HG03108 (cell line): ENCODE data around the gene PITX3.
"Not testable (repeated sequence)": the region's sequence is repeated elsewhere in the genome, so short reads cannot be mapped to it uniquely, and the experiment has no call there.

Experiments used
- ATAC-seq: cut with Tn5 transposase; IDR thresholded peaks from one replicate; pipeline ENCODE4 v1.9.1; 2021; ENCODE audit warnings: moderate library complexity; ENCODE audit not compliant: unreplicated experiment

Gene PITX3

DNA sequence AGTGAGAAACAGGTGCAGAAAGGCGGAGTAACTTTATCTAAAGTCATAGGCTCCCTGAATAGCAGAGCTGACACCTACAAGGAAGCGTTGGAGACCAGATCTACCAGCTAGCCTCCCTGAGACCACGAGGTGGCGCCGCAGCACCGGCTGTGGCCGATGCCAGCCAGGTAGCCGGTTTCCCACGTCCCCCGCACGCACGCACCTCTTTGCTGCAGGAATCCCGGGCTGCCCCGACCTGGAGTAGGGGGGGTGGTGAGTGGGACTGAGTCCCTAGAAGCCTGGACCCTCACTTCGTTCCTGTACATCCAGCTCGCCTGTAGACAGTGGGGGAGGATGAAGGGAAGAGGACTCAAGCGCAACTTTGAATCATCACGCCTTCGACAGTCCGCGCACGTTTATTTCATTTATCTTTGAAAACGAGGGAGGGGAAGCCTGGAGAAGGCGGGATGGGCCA, 11.5 kb downstream of the PITX3 start:
- no peak for ATAC-seq

DNA sequence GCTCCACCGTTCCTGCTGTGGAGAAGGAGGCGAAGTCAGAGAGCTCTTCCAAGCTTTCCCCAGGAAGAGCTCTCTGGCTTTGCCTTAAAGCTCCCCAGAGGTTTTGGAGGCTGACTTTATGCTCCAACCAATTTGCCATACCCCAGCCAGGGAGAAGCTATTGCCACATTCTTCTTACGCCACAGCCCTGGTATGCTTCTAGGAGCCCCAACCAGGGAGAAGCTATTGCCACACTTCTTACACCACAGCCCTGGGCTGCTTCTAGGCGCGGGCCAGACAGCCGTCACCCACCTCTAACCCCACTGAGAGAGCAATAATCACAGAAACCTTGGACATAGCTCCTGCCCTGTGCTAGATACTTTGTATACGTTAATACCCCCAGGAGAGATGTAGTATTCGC, 14.3 kb downstream of the PITX3 start:
- no peak for ATAC-seq

DNA sequence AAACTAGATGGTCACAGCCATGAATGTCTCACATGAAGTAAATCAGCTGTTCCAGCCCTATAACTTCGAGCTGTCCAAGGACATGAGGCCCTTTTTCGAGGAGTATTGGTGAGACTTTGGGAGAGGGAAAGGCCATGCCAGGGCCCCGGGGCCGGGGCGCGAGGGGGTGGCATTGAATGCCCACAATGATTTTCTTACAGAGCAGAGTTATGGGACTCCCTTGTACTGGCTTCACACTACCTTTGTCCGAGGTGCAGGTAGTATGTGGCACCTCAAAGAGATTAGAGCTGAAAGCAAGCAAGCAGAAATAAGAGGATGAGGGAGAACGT, 14.8 kb downstream of the PITX3 start:
- ATAC-seq: no peak

DNA sequence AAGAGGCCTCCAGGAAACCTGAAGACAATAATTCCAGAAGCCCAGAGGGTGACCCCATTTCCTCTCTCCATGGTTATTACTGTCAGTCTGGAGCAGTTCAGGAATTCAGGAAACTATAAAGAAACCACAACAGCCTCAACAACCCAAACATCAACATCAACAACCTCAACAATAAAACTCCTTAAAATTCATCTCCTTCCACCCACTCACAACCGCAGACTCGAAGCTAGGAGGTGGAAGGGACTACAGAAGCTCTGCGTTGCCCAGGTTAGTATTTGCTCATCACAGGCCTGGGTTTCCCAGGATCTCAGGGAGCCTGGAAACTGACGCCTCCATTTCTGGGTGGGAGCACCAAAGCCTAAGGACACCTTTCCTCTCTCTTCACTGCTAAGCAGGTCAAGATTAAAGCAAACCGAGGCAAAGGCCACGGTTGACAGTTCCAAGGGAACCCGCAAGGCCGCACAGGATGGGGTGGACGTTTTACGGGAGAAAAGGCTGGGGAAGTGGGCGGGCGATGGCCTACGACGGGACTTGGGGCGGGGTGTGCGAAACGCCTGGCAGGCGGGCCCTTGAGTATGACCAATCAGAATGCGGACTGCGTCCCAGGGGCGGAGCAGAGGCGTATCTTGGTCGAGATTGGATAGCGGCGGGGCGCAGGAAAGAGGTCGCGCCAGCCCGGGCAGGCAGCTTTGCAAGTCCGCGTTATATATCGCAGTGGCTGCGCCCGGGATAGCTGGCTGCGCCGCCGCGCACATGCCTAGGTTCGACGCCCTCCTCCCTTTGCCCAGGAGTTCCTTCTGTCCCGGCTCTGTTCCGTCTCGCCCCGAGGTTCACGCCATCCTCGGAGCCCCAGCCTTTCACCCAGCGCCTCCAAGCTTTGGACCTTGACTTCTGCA, 15.4 kb downstream of the PITX3 start, which contains the start of gene ELOVL3:
ELOVL3 (plus strand) TSS at position 654 of the 896 bp plus-strand sequence. CDS start 250 bp downstream, outside the sequence.
- peak; percentile 86 for ATAC-seq

DNA sequence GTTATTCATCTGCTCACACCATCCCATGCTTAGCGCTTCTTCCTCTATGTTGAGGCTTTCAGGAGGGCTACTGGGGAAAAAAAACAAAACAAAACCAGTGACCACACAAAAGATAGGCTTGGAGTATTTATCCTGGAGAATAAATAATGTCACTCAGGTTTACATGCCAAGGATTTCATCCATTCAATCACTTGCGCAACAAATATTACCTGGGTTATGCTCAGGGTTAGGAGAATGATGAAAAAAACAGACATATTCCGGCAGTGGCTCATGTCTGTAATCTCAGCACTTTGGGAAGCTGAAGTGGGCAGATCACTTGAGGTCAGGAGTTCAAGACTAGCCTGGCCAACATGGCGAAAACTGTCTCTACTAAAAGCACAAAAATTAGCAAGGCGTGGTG, 18.5 kb downstream of the PITX3 start:
- no peak for ATAC-seq

DNA sequence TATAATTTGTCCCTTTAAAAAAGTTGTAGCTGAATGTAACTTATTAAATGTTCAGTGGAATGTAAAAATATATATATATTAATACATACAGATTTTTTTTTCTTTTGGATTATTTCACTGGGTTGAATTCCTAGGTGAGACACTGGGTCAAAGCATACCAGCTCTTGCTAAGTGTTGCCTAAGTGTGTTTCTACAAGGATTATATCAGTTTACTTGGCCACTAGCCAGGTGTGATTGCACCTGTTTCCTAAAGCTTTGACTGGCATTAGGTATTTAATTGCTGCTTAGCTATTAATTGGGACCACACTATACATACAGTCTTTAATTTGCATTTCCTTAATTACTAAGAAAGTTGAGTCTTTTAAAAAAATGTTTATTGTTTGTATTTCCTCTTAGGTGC, 20.7 kb downstream of the PITX3 start:
- no peak for ATAC-seq

DNA sequence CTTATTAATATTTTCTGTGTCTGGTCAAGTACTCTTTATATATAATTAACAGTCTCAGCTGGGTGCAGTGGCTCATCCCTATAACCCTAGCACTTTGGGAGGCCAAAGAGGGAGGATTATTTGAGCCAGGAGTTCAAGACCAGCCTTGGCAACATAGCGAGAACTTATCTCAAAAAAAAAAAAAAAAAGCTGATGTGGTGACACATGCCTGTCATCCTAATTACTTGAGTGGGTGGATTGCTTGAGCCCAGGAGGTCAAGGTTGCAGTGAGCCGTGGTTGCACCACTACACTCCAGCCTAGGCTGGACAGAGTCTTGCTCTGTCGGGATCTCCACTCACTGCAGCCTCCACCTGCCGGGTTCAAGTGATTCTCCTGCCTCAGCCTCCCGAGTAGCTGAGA, 21.9 kb downstream of the PITX3 start:
- ATAC-seq: no peak

DNA sequence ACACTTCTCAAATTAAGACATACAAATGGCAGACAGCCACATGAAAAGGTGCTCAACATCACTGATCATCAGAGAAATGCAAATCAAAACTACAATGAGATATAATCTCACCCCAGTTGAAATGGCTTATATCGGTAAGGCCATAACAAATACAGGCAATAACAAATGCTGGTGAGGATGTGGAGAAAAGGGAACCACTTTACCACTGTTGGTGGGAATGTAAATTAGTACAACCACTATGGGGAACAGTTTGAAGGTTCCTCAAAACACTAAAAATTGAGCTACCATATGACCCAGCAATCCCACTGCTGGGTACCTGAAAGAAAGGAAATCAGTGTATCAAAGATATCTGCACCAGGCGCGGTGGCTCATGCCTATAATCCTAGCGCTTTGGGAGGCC, 27.7 kb downstream of the PITX3 start:
- not testable (repeated sequence) for ATAC-seq

DNA sequence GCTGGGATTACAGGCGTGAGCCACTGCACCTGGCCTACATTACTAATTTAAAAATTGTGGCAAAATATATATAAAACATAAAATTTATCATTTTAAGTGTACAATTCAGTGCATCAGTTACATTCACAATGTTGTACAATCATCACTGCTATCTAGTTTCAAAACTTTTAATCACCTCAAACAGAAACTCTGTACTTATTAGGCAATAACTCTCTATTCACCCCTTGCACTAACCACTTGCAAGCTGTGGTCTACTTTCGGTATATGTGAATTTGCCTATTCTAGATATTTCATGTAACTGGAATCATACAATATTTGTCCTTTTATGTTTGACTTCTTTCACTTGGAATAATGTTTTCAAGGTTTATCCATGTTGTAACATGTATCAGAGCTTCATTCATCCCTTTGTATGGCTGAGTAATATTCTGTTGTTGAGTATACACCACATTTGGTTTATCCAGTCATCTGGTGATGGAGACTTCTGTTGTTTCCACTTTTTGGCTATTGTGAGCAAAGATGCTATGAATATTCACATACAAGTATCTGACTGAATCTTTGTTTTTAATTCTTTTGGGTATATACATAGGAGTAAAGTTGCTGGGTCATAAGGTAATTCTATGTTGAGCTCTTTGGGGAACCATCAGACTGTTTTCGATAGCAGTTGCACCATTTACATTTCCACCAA, 29.6 kb downstream of the PITX3 start:
- ATAC-seq: no peak

DNA sequence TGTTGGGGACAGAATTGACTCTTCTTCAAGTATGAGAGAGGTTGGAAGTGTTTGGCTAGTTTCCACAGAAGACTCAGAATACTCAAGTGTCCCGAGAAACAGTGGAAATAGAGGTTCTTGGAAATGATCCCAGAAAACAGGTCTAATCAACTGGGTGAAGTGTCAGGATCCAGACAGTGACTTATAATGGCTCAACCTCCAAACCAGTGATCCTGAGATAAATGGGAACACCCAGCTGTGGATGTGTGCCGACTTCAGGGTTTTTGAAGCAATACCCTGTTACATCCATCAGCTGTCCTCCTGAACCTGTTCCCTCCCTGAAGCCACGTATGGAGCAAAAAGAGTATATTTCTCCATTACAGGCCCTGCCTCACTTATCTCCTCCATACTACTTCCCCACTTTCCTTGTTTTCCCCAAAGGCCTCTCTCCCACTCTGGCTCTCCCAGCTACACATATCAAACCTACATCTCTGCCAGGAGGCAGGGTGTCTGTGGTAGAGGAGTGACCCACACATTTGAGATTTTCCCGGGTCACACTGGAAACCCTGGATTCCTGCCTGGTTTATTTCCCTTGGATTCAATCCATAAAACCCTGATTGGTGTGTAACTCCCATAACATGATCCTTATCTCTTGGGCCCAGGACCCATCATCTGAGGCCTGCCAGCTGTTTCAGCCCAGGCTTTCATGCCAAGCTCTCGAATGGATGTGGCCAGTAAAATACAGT, 32.8 kb downstream of the PITX3 start:
- ATAC-seq: no peak

DNA sequence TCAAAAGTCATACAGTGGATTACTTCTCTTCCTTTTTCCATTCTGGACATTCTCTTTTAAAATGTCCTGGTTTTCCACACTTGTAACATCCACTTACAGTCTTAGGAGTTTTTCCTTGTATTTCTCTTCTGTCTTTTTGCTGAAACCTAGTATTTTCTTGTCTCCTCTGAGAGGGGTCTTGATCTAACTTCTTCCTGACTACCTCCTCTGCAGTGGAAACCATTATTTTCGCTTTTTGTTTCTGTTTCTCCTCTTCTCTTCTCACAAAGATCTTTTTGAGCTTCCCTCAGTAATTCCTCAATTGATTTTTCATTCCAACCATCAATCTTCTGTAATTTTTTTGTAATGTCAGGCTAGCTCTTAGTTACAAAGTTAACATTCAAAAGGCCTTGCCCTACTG, 38.9 kb downstream of the PITX3 start:
- ATAC-seq: no peak

DNA sequence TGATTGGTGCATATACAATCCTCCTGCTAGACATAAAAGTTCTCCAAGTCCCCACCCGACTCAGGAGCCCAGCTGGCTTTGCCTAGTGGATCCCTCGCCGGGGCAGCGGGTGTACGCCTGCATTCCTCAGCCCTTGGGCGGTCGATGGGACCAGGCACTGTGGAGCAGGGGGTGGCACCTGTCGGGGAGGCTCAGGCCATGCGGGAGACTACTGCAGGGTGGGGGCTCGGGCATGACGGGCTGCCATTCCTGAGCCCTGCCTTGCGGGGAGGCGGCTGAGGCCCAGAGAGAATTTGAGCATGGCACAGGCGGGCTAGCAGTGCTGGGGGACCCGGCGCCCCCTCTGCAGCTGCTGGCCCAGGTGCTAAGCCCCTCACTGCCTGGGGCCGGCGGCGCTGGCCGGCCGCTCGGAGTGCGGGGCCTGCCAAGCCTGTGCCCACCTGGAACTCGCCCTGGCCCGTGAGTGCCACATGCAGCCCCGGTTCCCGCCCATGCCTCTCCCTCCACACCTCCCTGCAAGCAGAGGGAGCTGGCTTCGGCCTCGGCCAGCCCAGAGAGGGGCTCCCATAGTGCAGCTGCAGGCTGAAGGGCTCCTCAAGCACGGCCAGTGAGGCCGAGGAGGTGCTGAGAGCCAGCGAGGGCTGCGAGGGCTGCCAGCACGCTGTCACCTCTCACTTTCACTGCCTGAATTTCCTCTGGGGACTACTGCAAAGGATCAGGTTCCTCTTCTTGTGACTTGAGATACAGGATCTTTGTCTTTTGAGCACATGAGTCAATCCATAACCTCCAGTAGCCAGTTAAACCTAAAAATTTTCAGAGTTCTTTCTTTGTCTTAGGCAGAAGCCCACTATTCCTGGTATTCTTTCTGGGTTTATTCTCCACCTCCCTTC, 40.3 kb downstream of the PITX3 start:
- ATAC-seq: no peak

DNA sequence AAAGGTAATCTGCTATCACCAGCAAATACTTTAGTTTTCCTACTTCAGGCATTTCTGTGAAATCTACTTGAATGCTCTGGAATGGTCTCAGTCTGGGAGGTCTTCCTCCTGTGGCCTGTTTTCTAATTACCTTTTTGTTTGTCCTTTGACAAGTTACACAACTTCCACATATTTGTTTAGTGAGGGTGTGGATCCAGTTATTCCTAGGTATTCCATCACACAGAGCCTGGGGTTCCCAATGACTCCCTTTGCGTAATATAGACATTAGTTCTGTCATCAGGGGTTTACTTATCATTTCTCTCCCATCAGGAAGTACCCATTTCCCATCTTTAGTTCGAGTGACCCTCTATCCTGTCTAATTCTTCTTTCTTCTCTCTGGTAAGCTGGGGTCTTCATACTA, 43.3 kb downstream of the PITX3 start:
- ATAC-seq: no peak

DNA sequence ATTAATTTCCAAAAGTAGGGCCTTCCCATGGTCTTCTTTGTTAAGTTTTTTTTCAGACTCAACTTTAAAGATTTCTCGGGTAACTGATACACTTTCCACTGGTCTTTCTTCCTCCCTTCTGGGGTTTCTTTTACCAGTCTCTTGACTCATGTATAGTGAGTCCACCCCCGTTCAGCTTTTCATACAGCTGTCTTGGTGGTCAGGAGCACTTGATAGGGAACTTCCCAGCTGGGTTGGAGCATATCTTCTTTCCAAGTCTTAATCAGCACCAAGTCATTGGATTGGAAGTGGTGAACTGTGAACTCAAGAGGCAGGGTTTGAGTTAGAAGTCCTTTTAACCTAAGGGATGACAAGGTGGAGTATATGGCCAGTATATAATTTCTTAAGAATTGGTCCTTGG, 44.4 kb downstream of the PITX3 start:
- ATAC-seq: no peak

DNA sequence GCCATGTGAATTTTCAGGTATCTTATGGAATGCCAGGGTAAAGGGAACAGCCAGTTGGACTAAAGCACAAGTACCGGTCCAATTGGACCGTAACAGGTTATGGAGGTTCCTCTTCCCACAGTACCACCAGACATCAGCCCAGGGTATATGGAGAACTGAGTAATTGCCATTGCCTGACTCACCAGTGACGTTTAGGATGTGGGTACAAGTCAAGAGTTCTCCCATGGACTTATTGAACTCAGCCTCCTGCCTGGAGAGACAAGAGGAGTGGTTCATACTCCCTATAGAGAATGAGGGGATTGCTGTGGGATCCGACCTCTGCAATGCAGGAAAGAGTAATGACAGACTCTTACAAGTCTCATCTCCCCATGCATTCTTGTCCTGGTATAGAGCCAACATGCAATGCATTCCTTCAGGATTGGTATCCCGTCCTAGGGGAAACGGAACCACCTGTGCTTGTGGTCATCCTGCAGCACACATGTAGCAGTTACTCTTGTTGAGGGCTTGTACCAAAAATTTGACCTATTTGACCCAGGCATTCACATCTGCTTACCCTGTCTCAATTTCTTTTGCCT, 45.9 kb downstream of the PITX3 start:
- no peak for ATAC-seq

DNA sequence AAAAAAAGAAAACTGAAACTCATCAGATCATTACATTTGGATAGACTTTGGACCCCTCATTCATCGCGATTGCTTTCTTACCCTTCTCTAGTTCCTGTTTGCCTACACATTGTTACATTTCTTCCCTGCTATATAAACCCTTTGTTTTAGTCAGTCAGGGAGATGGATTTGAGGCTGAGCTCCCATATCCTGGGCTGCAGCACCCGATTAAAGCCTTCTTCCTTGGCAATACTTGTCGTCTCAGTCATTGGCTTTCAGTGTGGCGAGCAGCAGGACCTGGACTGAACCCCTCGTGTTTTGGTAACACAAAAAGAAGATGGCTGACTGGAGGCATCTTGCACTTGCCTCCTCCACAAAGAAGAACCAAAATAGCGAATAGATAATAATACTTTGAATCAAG, 49.4 kb downstream of the PITX3 start:
- ATAC-seq: no peak

DNA sequence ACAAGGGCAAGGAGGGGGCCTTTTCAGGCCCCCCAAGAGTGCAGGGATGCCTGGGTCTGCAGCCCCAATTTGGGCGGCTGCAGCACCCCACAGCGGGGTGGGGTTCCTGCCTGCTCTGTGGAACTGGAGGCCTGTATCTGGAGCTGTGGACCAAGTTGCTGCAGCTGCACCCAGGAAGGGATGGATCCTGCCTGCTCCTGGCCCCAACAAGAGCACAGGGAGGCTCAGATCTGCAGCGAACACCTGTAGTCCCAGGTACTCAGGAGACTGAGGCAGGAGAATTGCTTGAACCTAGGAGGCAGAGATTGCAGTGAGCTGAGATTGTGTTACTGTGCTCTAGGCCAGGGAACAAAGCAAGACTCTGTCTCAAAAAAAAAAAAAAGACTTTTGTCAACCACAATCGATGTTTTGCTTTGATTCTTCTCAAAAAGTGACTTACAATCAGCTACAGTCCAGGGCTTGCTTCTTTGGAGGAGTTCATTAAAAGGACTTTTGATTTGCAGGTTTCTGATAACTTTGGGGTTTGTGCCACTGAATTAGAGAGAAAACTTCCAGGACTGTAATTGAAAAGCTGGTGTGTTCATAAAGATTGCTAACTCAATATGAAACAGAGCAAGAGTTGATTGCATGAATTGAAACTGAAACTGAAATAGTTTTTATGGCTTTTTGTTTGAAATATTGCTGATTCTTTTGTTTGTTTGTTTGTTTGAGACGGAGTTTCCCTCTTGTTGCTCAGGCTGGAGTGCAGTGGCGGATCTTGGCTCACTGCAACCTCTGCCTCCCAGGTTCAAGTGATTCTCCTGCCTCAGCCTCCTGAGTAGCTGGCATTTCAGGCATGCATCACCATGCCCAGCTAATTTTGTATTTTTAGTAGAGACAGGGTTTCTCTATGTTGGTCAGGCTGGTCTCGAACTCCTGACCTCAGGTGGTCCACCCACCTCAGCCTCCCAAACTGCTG, 52.1 kb downstream of the PITX3 start:
- ATAC-seq: not testable (repeated sequence)

DNA sequence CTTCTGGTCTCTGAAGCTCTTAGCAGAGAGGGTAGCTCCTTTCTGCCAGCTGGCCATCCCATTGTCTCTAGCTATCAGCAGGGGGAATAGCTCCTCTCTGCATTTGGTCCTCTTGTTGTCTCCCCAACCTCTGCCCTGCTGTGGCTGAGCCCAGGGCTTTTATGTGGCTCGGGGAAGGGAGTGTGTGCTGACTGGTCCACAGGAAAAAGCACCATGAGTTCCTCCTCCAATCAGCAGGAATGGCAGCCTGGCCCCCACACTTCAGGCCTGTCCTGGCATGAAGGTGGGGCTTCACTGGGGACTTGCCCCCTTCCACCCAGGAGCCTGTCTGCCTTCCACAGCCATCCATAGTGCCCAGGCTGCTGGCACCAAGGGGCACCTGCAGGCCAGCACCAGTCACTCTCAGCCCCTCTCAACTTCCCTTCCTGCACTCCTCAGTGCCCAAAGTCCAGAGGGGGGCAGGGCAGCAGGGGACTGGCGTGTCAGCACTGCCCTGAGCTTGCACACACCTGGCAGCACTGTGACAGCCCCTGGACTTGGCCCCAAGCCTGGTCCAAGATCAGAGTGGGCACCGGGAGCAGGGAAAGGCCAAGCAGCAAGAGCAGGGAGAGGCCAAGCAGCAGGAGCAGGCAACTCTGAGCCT, 52.9 kb downstream of the PITX3 start:
- no peak for ATAC-seq
